IMR-90 (cell line): ENCODE measurements around the gene CBR1. TPM values are rescaled to one million over a fixed set of nuclear protein-coding genes. Genes with fewer than 3 reads are reported as not detected.

ENCODE experiments used
- ATAC-seq: fragments of 200-7000 bp; cut with Tn5 transposase; 2 replicates; pipeline ENCODE4 v1.9.1; 2020; ENCODE audit warnings: low read depth, mild to moderate bottlenecking, moderate library complexity
- BruUV-seq: library from RNA; stranded (reverse); fragments of 400-500 nt; replicated peaks from 2 replicates; lab custom pipeline; 2021; lab: Mats Ljungman, UMichigan
- CTCF ChIA-PET: fragments of 300-600 bp; formaldehyde crosslinking; extraction: SDS; loops from one replicate; lab custom pipeline; 2021; ENCODE audit warnings: antibody characterized with exemption; lab: Yijun Ruan, JAX
- POLR2A ChIA-PET: fragments of 300-600 bp; sonication (Branson Sonifier 250); formaldehyde crosslinking; loops from one replicate; lab custom pipeline; 2022; ENCODE audit warnings: antibody characterized with exemption; ENCODE audit not compliant: unreplicated experiment; lab: Charles Lee
- DNase-seq: peaks from one replicate; pipeline ENCODE4 v3.0.0; 2013
- H2AFZ ChIP-seq: replicated peaks from 2 replicates; pipeline ENCODE3; 2013; ENCODE audit warnings: low read length, mild to moderate bottlenecking; ENCODE audit not compliant: poor library complexity
- H2AK5ac ChIP-seq: 2 replicates; pipeline ENCODE4 v1.6.1; 2013; ENCODE audit warnings: low read depth, low read length, inconsistent platforms
- H2AK9ac ChIP-seq: replicated peaks from 2 replicates; pipeline ENCODE3; 2013; ENCODE audit warnings: mild to moderate bottlenecking, low read depth, low read length, moderate library complexity; ENCODE audit not compliant: poor library complexity
- H2BK120ac ChIP-seq: 2 replicates; pipeline ENCODE4 v1.6.1; 2013; ENCODE audit warnings: low read depth, low read length, inconsistent platforms
- H2BK15ac ChIP-seq: 3 replicates; pipeline ENCODE4 v1.6.1; 2013; ENCODE audit warnings: low read depth, low read length, inconsistent platforms
- H2BK20ac ChIP-seq: 2 replicates; pipeline ENCODE4 v1.6.1; 2013; ENCODE audit warnings: low read depth, mild to moderate bottlenecking, inconsistent platforms, low read length, moderate library complexity
- H2BK5ac ChIP-seq: 2 replicates; pipeline ENCODE4 v1.6.1; 2013; ENCODE audit warnings: mild to moderate bottlenecking, low read depth, low read length, inconsistent platforms; ENCODE audit not compliant: poor library complexity, severe bottlenecking
- H3K14ac ChIP-seq: replicated peaks from 2 replicates; pipeline ENCODE4 v1.6.1; 2013; ENCODE audit warnings: low read depth, low read length, inconsistent platforms
- H3K18ac ChIP-seq: 2 replicates; pipeline ENCODE4 v1.6.1; 2013; ENCODE audit warnings: low read depth, low read length, control low read depth
- H3K23ac ChIP-seq: 2 replicates; pipeline ENCODE4 v1.6.1; 2013; ENCODE audit warnings: low read depth, low read length, inconsistent platforms
- H3K27ac ChIP-seq: 2 replicates; pipeline ENCODE4 v1.5.1; 2013; ENCODE audit warnings: mild to moderate bottlenecking, control low read depth, low read length; ENCODE audit not compliant: insufficient read depth
- H3K27me3 ChIP-seq: 2 replicates; pipeline ENCODE4 v1.6.1; 2013; ENCODE audit warnings: low read length; ENCODE audit not compliant: control insufficient read depth, insufficient read depth
- H3K36me3 ChIP-seq: 2 replicates; pipeline ENCODE4 v1.6.1; 2013; ENCODE audit warnings: low read length, mixed read lengths; ENCODE audit not compliant: control insufficient read depth, insufficient read depth
- H3K4ac ChIP-seq: 2 replicates; pipeline ENCODE4 v1.6.1; 2013; ENCODE audit warnings: low read depth, low read length, inconsistent platforms
- H3K4me1 ChIP-seq: 2 replicates; pipeline ENCODE4 v1.6.1; 2013; ENCODE audit warnings: low read length, mixed read lengths; ENCODE audit not compliant: control insufficient read depth, insufficient read depth
- H3K4me2 ChIP-seq: 2 replicates; pipeline ENCODE4 v1.6.1; 2013; ENCODE audit warnings: low read depth, mild to moderate bottlenecking, control low read depth, low read length, moderate library complexity
- H3K4me3 ChIP-seq: 2 replicates; pipeline ENCODE4 v1.5.1; 2013; ENCODE audit warnings: low read depth, mild to moderate bottlenecking, control low read depth, low read length, moderate library complexity; ENCODE audit not compliant: insufficient read depth
- H3K56ac ChIP-seq: 2 replicates; pipeline ENCODE4 v1.6.1; 2013; ENCODE audit warnings: low read length, inconsistent platforms; ENCODE audit not compliant: insufficient read depth; ENCODE audit errors: extremely low read depth
- H3K79me1 ChIP-seq, 2 experiments: 2 replicates each; pipeline ENCODE4 v1.6.1; 2013; ENCODE audit warnings: low read length in 2 of 2, inconsistent platforms in 1 of 2, low read depth in 1 of 2
- H3K9ac ChIP-seq: 2 replicates; pipeline ENCODE4 v1.6.1; 2013; ENCODE audit warnings: low read depth, low read length, control low read depth
- H3K9me1 ChIP-seq: 2 replicates; pipeline ENCODE4 v1.6.1; 2013; ENCODE audit warnings: low read length, inconsistent platforms; ENCODE audit not compliant: insufficient read depth
- H3K9me3 ChIP-seq: 2 replicates; pipeline ENCODE4 v1.6.1; 2013; ENCODE audit warnings: low read length; ENCODE audit not compliant: control insufficient read depth, insufficient read depth
- H4K20me1 ChIP-seq: 2 replicates; pipeline ENCODE4 v1.6.1; 2013; ENCODE audit warnings: low read length, inconsistent platforms; ENCODE audit not compliant: insufficient read depth
- H4K5ac ChIP-seq: 2 replicates; pipeline ENCODE4 v1.6.1; 2013; ENCODE audit warnings: mild to moderate bottlenecking, low read depth, low read length, control low read depth
- H4K8ac ChIP-seq, 2 experiments: 2 replicates each; pipeline ENCODE4 v1.6.1; 2013; ENCODE audit warnings: low read depth in 2 of 2, low read length in 2 of 2, control low read depth in 1 of 2, inconsistent platforms in 1 of 2
- H4K91ac ChIP-seq: 2 replicates; pipeline ENCODE4 v1.6.1; 2013; ENCODE audit warnings: low read depth, low read length, inconsistent platforms; ENCODE audit not compliant: insufficient read depth
- CEBPB ChIP-seq: IDR thresholded peaks from 2 replicates; pipeline ENCODE4 v1.6.1; 2012; ENCODE audit warnings: low read depth, low read length, improper control_type of control experiment
- CHD1 ChIP-seq: IDR thresholded peaks from 2 replicates; pipeline ENCODE4 v1.6.1; 2012; ENCODE audit warnings: low read depth, low read length, improper control_type of control experiment
- CTCF ChIP-seq: conservative IDR thresholded peaks from 2 replicates; pipeline ENCODE4 v1.5.1; 2012; ENCODE audit warnings: mild to moderate bottlenecking, low read depth, low read length, improper control_type of control experiment
- FOS ChIP-seq: fragments of 150-350 bp; IDR thresholded peaks from 2 replicates; pipeline ENCODE4 v1.6.1; 2016; ENCODE audit warnings: low read depth, low read length
- MAFK ChIP-seq: IDR thresholded peaks from 2 replicates; pipeline ENCODE4 v1.6.1; 2012; ENCODE audit warnings: low read depth, low read length, improper control_type of control experiment
- MXI1 ChIP-seq: IDR thresholded peaks from 2 replicates; pipeline ENCODE4 v1.6.1; 2012; ENCODE audit warnings: low read depth, mild to moderate bottlenecking, low read length, moderate library complexity, borderline replicate concordance
- NFE2L2 ChIP-seq: fragments of 150-350 bp; IDR thresholded peaks from 2 replicates; pipeline ENCODE4 v1.6.1; 2016; ENCODE audit warnings: low read depth, mild to moderate bottlenecking, low read length
- POLR2A ChIP-seq: IDR thresholded peaks from 2 replicates; pipeline ENCODE4 v1.6.1; 2012; ENCODE audit warnings: mild to moderate bottlenecking, low read depth, low read length
- RCOR1 ChIP-seq: IDR thresholded peaks from 2 replicates; pipeline ENCODE4 v1.6.1; 2012; ENCODE audit warnings: mild to moderate bottlenecking, low read length, improper control_type of control experiment; ENCODE audit not compliant: insufficient replicate concordance
- RFX5 ChIP-seq: IDR thresholded peaks from 2 replicates; pipeline ENCODE4 v1.8.0; 2012; ENCODE audit warnings: low read depth, mild to moderate bottlenecking, low read length, moderate library complexity
- SMC3 ChIP-seq: fragments of 150-350 bp; IDR thresholded peaks from 2 replicates; pipeline ENCODE4 v1.6.1; 2016; ENCODE audit warnings: low read depth, mild to moderate bottlenecking, antibody characterized with exemption, low read length, moderate library complexity
- WGBS, 2 experiments: methylation state at CpG; one replicate each; pipeline versions ENCODE4 v1.1.5 to v1.1.7; 2013; ENCODE audit warnings: missing lambda C conversion rate in 2 of 2; ENCODE audit not compliant: insufficient read length in 1 of 2; ENCODE audit errors: extremely low coverage in 2 of 2; 5-methylcytosine and 5-hydroxymethylcytosine counted together
- dilution Hi-C: fragments of 300-500 bp; cut with HindIII; formaldehyde crosslinking; loops from one replicate; pipeline ENCODE4 v1.14.3; 2018; ENCODE audit warnings: low sequenced_read_pairs; ENCODE audit not compliant: unreplicated experiment
- in situ Hi-C: fragments of 300-500 bp; cut with MboI; formaldehyde crosslinking; loops from 3 replicates; pipeline ENCODE4 v1.14.3; 2019; ENCODE audit warnings: low sequenced_read_pairs, inconsistent platforms, mixed read lengths
- intact Hi-C: fragments of 100-400 bp; cut with micrococcal nuclease; formaldehyde crosslinking; loops from 2 replicates; pipeline ENCODE4 v1.10.0; 2022
- polyA plus RNA-seq, 3 experiments: library from polyadenylated mRNA; depleted of rRNA; stranded (reverse); fragments of >200 nt; gene quantifications; 2 replicates each; pipeline ENCODE4 v1.2.3, GENCODE V29; 2012; ENCODE audit warnings: low replicate concordance in 1 of 3
- total RNA-seq: library from RNA; depleted of rRNA; stranded (reverse); fragments of >200 nt; gene quantifications from 2 replicates; pipeline ENCODE4 v1.2.3, GENCODE V29; 2012
- TF ChIP-seq, protein P1 (sequence below): fragments of 150-350 bp; IDR thresholded peaks from 2 replicates; pipeline ENCODE4 v1.6.1; 2017; ENCODE audit warnings: mild to moderate bottlenecking, antibody characterized with exemption, low read length, low read depth
- TF ChIP-seq, protein P2 (sequence below): fragments of 150-350 bp; IDR thresholded peaks from 2 replicates; pipeline ENCODE4 v1.6.1; 2016; ENCODE audit warnings: low read depth, mild to moderate bottlenecking, low read length, moderate library complexity, borderline replicate concordance

Gene CBR1
- total and polyA plus RNA-seq, 2 of the 4 experiments (the other 2 are of a cell fraction): 122 to 222 TPM

DNA sequence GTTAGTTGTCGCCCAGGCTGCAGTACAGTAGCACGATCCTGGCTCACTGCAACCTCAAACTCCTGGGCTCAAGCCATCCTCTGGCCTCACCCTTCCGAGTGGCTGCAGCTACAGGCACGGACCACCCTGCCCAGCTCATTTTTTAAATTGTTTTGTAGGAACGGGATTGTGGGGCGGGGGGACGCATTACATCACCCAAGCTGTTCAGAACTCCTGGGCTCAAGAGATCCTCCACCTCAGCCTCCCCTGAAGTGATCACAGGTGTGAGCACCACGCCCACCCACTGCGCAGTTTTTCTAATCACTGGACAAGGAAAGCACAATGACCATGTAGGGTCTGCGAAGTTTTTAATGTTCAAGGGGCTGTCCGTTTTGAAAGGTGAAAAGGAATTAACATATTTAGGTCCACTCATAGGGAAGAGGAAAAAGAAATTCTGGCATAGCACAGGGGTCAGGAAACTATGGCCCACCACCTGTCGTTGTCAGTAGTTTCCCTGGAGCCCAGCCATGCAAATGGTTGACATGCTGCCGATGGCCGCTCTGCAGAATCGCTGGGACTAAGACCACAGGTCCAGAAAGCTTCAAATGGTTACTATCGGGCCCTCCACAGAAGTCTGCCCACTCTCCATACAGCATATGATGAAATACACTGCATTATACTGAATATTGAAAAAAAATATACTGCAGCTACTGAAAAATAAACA lies 35.5 kb upstream of the CBR1 start:
- no peak overlapping the region for H3K18ac ChIP-seq
- no peak overlapping the region for H4K5ac ChIP-seq
- no peak overlapping the region for H3K4ac ChIP-seq
- no peak overlapping the region for H3K4me2 ChIP-seq
- H2BK5ac ChIP-seq: no peak overlapping the region
- no peaks in the 10 kb centered on the region for H3K9me3 ChIP-seq
- no peaks in the 10 kb centered on the region for H3K4me1 ChIP-seq
- no peaks in the 10 kb centered on the region for H3K79me1 ChIP-seq
- no peak for ATAC-seq
- WGBS, 2 experiments: no CpG with 5 or more reads among the region's 16 CpGs
- H2BK120ac ChIP-seq: no peak overlapping the region
- intact Hi-C loops: no loop called here
- H2AK5ac ChIP-seq: no peak overlapping the region
- no peak overlapping the region for H3K27ac ChIP-seq
- ChIA-PET CTCF (no interaction called here), POLR2A (no interaction called here)
- H4K20me1 ChIP-seq: no peaks in the 10 kb centered on the region
- no peak overlapping the region for H3K14ac ChIP-seq
- in situ Hi-C loops: no loop called here
- H3K27me3 ChIP-seq: no peaks in the 10 kb centered on the region
- TF ChIP-seq, protein P1, sequence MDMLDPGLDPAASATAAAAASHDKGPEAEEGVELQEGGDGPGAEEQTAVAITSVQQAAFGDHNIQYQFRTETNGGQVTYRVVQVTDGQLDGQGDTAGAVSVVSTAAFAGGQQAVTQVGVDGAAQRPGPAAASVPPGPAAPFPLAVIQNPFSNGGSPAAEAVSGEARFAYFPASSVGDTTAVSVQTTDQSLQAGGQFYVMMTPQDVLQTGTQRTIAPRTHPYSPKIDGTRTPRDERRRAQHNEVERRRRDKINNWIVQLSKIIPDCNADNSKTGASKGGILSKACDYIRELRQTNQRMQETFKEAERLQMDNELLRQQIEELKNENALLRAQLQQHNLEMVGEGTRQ: no peak
- TF ChIP-seq MXI1 (no peak), CEBPB (no peak), NFE2L2 (no peak), POLR2A (no peak), SMC3 (no peak), FOS (no peak), CHD1 (no peak), MAFK (no peak), CTCF (no peak), RFX5 (no peak), RCOR1 (no peak)
- TF ChIP-seq, protein P2, sequence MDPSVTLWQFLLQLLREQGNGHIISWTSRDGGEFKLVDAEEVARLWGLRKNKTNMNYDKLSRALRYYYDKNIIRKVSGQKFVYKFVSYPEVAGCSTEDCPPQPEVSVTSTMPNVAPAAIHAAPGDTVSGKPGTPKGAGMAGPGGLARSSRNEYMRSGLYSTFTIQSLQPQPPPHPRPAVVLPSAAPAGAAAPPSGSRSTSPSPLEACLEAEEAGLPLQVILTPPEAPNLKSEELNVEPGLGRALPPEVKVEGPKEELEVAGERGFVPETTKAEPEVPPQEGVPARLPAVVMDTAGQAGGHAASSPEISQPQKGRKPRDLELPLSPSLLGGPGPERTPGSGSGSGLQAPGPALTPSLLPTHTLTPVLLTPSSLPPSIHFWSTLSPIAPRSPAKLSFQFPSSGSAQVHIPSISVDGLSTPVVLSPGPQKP: no peak
- H2BK20ac ChIP-seq: no peak overlapping the region
- no peak overlapping the region for H2AK9ac ChIP-seq
- no peak overlapping the region for H3K4me3 ChIP-seq
- no TSS peak for BruUV-seq
- H4K8ac ChIP-seq: no peak overlapping the region
- dilution Hi-C loops: no loop called here
- H3K36me3 ChIP-seq: peaks cover 18% of the 10 kb centered on the region
- H3K9ac ChIP-seq: no peak overlapping the region
- H3K9me1 ChIP-seq: no peaks in the 10 kb centered on the region
- H2BK15ac ChIP-seq: no peak overlapping the region
- H2AFZ ChIP-seq: no peak overlapping the region
- DNase-seq: no peak
- H3K23ac ChIP-seq: no peak overlapping the region
- H3K56ac ChIP-seq: no peak overlapping the region
- no peak overlapping the region for H4K91ac ChIP-seq
